GM12878 (cell line): Measurements from ENCODE around the gene EYA2. TPM values are rescaled to one million over a fixed set of nuclear protein-coding genes. Genes with fewer than 3 reads are reported as not detected.

Experiments used
- ATAC-seq: fragments of 200-7000 bp; cut with Tn5 transposase; 3 replicates; pipeline ENCODE4 v1.9.1; 2020; ENCODE audit warnings: mild to moderate bottlenecking, moderate library complexity
- BruUV-seq: library from RNA; stranded (reverse); fragments of 400-500 nt; replicated peaks from 2 replicates; lab custom pipeline; 2021; lab: Mats Ljungman, UMichigan
- CTCF ChIA-PET: fragments of 300-600 bp; sonication (Branson Sonifier 250); formaldehyde crosslinking; extraction: SDS; loops from one replicate; lab custom pipeline; 2021; ENCODE audit warnings: inconsistent platforms; lab: Yijun Ruan, JAX
- POLR2A ChIA-PET: fragments of 350-600 bp; formaldehyde crosslinking; extraction: SDS; loops from one replicate; lab custom pipeline; 2021; ENCODE audit warnings: inconsistent platforms; lab: Charles Lee
- RAD21 ChIA-PET: fragments of 300-600 bp; sonication (Branson Sonifier 250); formaldehyde crosslinking; loops from one replicate; lab custom pipeline; 2023; ENCODE audit warnings: antibody characterized with exemption; ENCODE audit not compliant: unreplicated experiment; lab: Charles Lee
- SMC1A ChIA-PET: fragments of 300-600 bp; sonication (Branson Sonifier 250); formaldehyde crosslinking; loops from one replicate; lab custom pipeline; 2023; ENCODE audit not compliant: unreplicated experiment, uncharacterized antibody; lab: Charles Lee
- DNase-seq: peaks from one replicate; pipeline ENCODE4 v3.0.0-alpha.2; 2011; ENCODE audit warnings: low read depth, low spot score
- FAIRE-seq: peaks from 3 replicates; lab custom pipeline; 2011; peaks lifted over from hg19 to GRCh38; lab: Jason Lieb, UNC
- H2AFZ ChIP-seq: 2 replicates; pipeline ENCODE4 v1.6.0; 2011; ENCODE audit warnings: low read depth, low read length, control low read depth; ENCODE audit not compliant: control insufficient read depth
- H3K27ac ChIP-seq: 2 replicates; pipeline ENCODE4 v1.5.1; 2011; ENCODE audit warnings: control low read depth; ENCODE audit not compliant: control insufficient read depth, insufficient read depth
- H3K27me3 ChIP-seq, 2 experiments: replicated peaks in 1 of 2; 2 replicates each; pipeline versions ENCODE4 v1.6.0 to v1.6.1; 2011; ENCODE audit warnings: low read length in 1 of 2; ENCODE audit not compliant: control insufficient read depth in 2 of 2, insufficient read depth in 2 of 2
- H3K36me3 ChIP-seq, 2 experiments: 2 replicates each; pipeline ENCODE4 v1.5.1; 2011; ENCODE audit warnings: low read length in 1 of 2; ENCODE audit not compliant: control insufficient read depth in 2 of 2, insufficient read depth in 2 of 2
- H3K4me1 ChIP-seq: 2 replicates; pipeline ENCODE4 v1.6.1; 2011; ENCODE audit warnings: mild to moderate bottlenecking, low read length, moderate library complexity, mixed read lengths; ENCODE audit not compliant: control insufficient read depth, insufficient read depth
- H3K4me2 ChIP-seq: 2 replicates; pipeline ENCODE4 v1.6.0; 2011; ENCODE audit warnings: control low read depth; ENCODE audit not compliant: control insufficient read depth, insufficient read depth
- H3K4me3 ChIP-seq: fragments of 200-600 bp; sonication (generic); 2 replicates; pipeline ENCODE4 v1.5.1; 2016
- H3K79me2 ChIP-seq: 2 replicates; pipeline ENCODE4 v1.6.0; 2011; ENCODE audit warnings: low read length; ENCODE audit not compliant: control insufficient read depth, insufficient read depth
- H3K9ac ChIP-seq: 2 replicates; pipeline ENCODE4 v1.8.0; 2011; ENCODE audit warnings: low read length, control low read depth, mixed read lengths; ENCODE audit not compliant: control insufficient read depth, insufficient read depth
- H3K9me3 ChIP-seq: replicated peaks from 3 replicates; pipeline ENCODE4 v1.5.1; 2011; ENCODE audit warnings: mild to moderate bottlenecking, low read length; ENCODE audit not compliant: control insufficient read depth, insufficient read depth
- H4K20me1 ChIP-seq: 2 replicates; pipeline ENCODE4 v1.6.0; 2011; ENCODE audit not compliant: control insufficient read depth, insufficient read depth
- BACH1 ChIP-seq: fragments of 450-650 bp; IDR thresholded peaks from 2 replicates; pipeline ENCODE4 v1.6.1; 2017; ENCODE audit warnings: mild to moderate bottlenecking, borderline replicate concordance
- CBX3 ChIP-seq: fragments of 200-600 bp; sonication (generic); IDR thresholded peaks from 2 replicates; pipeline ENCODE4 v1.6.1; 2016; ENCODE audit warnings: low read depth, borderline replicate concordance
- IRF4 ChIP-seq: IDR thresholded peaks from 2 replicates; pipeline ENCODE4 v1.6.1; 2011; ENCODE audit warnings: low read depth, low read length
- MYB ChIP-seq: fragments of 150-350 bp; IDR thresholded peaks from 2 replicates; pipeline ENCODE4 v1.6.1; 2014; ENCODE audit warnings: mild to moderate bottlenecking, low read depth, low read length, borderline replicate concordance
- NFXL1 ChIP-seq: fragments of 450-650 bp; IDR thresholded peaks from 2 replicates; pipeline ENCODE4 v1.6.1; 2017; ENCODE audit warnings: antibody characterized with exemption, mild to moderate bottlenecking, borderline replicate concordance
- RB1 ChIP-seq: fragments of 450-650 bp; formaldehyde crosslinking; IDR thresholded peaks from 2 replicates; pipeline ENCODE4 v1.6.1; 2017; ENCODE audit warnings: mild to moderate bottlenecking, borderline replicate concordance
- RELA ChIP-seq: fragments of 450-650 bp; IDR thresholded peaks from 2 replicates; pipeline ENCODE4 v1.8.0; 2014; ENCODE audit warnings: borderline replicate concordance; ENCODE audit not compliant: partially characterized antibody
- SRF ChIP-seq, 2 experiments: IDR thresholded peaks; 2 replicates each; pipeline ENCODE4 v1.6.1; 2011; ENCODE audit warnings: low read depth in 2 of 2, low read length in 2 of 2, mild to moderate bottlenecking in 1 of 2, moderate library complexity in 1 of 2
- STAT3 ChIP-seq: IDR thresholded peaks from 2 replicates; pipeline ENCODE4 v1.6.1; 2011; ENCODE audit warnings: low read depth, low read length, improper control_type of control experiment
- TARDBP ChIP-seq: IDR thresholded peaks from 2 replicates; pipeline ENCODE4 v1.6.1; 2016; ENCODE audit warnings: borderline replicate concordance
- TCF3 ChIP-seq: IDR thresholded peaks from 2 replicates; pipeline ENCODE4 v1.6.1; 2012; ENCODE audit warnings: low read depth, mild to moderate bottlenecking, low read length, borderline replicate concordance; ENCODE audit not compliant: insufficient read depth
- ZNF217 ChIP-seq: fragments of 450-650 bp; IDR thresholded peaks from 2 replicates; pipeline ENCODE4 v1.6.1; 2017; ENCODE audit warnings: antibody characterized with exemption, mild to moderate bottlenecking
- ZNF274 ChIP-seq: IDR thresholded peaks from one replicate; pipeline ENCODE4 v1.8.0; 2011; ENCODE audit not compliant: insufficient read length, insufficient read depth
- ZNF622 ChIP-seq: fragments of 450-650 bp; IDR thresholded peaks from 2 replicates; pipeline ENCODE4 v1.6.1; 2017; ENCODE audit warnings: mild to moderate bottlenecking, inconsistent platforms
- WGBS: methylation state at CpG from one replicate; pipeline ENCODE4 v1.1.6; 2016; ENCODE audit warnings: low lambda C conversion rate; ENCODE audit not compliant: insufficient replicate concordance, insufficient coverage; ENCODE audit errors: missing lambda C conversion rate; 5-methylcytosine and 5-hydroxymethylcytosine counted together
- in situ Hi-C: fragments of 300-500 bp; cut with MboI; formaldehyde crosslinking; loops from 9 replicates; pipeline ENCODE4 v1.14.3; 2018; ENCODE audit warnings: mixed read lengths
- intact Hi-C: fragments of 100-400 bp; cut with micrococcal nuclease; formaldehyde crosslinking; loops from one replicate; pipeline ENCODE4 v1.14.2; 2022; ENCODE audit not compliant: unreplicated experiment
- polyA plus RNA-seq, 11 experiments: library from polyadenylated mRNA; depleted of rRNA in 4 of 11; unstranded in 6 of 11; stranded (reverse) in 5 of 11; fragments of >200 nt; fragmentation: Nextera tagmentation in 4 of 11; fragmentation: Illumina TruSeq in 1 of 11; extraction: Ambion mirVana in 4 of 11; extraction: Trizol in 1 of 11; gene quantifications; 1 replicate in 1 of 11; 2 replicates in 10 of 11; pipeline versions ENCODE4 v1.2.1 to v1.2.3, GENCODE V29; 2011 to 2016; ENCODE audit warnings: inconsistent platforms in 2 of 11, missing spikeins in 2 of 11, low read depth in 1 of 11
- total RNA-seq, 4 experiments: library from RNA; depleted of rRNA in 3 of 4; stranded (reverse); fragments of >200 nt in 3 of 4; fragmentation: Illumina TruSeq in 1 of 4; extraction: Trizol in 1 of 4; gene quantifications; 2 replicates each; pipeline versions ENCODE4 v1.2.1 to v1.2.3, GENCODE V29; 2013 to 2021
- TF ChIP-seq, protein P1 (sequence below): fragments of 450-650 bp; formaldehyde crosslinking; IDR thresholded peaks from 2 replicates; pipeline ENCODE4 v1.4.0; 2020; ENCODE audit warnings: mild to moderate bottlenecking, moderate library complexity
- TF ChIP-seq, protein P2 (sequence below): IDR thresholded peaks from 2 replicates; pipeline ENCODE4 v1.6.1; 2011; ENCODE audit warnings: borderline replicate concordance, low read depth, mild to moderate bottlenecking, moderate library complexity, low read length; ENCODE audit not compliant: insufficient read depth, poor library complexity, severe bottlenecking

The EYA2 gene
- total and polyA plus RNA-seq, 10 of the 15 experiments (the other 5 are each of a cell fraction or from before 2014, with no cell fraction given), result 0.20 TPM; not detected in 9

DNA sequence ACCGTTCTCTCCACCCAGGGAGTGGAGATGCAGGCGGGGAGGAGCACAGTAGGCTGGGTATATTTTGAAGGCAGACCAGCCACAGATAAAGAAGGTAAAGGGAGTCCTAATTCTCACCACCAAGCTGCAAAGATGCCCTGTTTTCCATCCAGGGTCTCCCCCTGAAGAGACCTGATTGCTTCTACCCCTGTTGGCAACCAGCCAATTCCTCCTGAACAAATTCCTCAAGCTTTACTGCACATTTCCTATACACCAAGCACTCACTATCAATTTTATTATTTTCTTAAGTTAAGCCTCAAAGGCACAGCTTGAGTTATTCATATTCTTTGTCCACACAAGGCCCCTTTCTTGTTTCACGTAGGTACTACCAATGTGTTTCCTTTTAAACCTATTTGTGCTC lies 214.4 kb downstream of the EYA2 start:
- Histone ChIP-seq H4K20me1 (no peaks in the 10 kb centered on the region), H3K9me3 (no peaks in the 10 kb centered on the region; the same call in 2 of the 3 replicates), H3K4me1 (no peaks in the 10 kb centered on the region), H3K4me2 (no peak overlapping the region), H3K79me2 (no peaks in the 10 kb centered on the region), H2AFZ (no peak overlapping the region), H3K4me3 (no peak overlapping the region), H3K27ac (no peak overlapping the region), H3K36me3 (no peaks in the 10 kb centered on the region), H3K9ac (no peak overlapping the region), H3K27me3 (no peaks in the 10 kb centered on the region)
- ChIA-PET CTCF (interaction anchor here (1.3 kb wide), 1 partner anchor 9 kb away, joined by 4 read pairs; no protein-coding TSS in a partner anchor), RAD21 (no interaction called here), POLR2A (no interaction called here), SMC1A (interaction anchor here (1.0 kb wide), 1 partner anchor 9 kb away, joined by 3 read pairs; no protein-coding TSS in a partner anchor)
- FAIRE-seq, result no peak
- TF ChIP-seq TCF3, result no peak
- TF ChIP-seq RB1, result no peak
- no peak for TF ChIP-seq CBX3
- no peak for TF ChIP-seq RELA
- no peak for TF ChIP-seq BACH1
- TF ChIP-seq, protein P1, sequence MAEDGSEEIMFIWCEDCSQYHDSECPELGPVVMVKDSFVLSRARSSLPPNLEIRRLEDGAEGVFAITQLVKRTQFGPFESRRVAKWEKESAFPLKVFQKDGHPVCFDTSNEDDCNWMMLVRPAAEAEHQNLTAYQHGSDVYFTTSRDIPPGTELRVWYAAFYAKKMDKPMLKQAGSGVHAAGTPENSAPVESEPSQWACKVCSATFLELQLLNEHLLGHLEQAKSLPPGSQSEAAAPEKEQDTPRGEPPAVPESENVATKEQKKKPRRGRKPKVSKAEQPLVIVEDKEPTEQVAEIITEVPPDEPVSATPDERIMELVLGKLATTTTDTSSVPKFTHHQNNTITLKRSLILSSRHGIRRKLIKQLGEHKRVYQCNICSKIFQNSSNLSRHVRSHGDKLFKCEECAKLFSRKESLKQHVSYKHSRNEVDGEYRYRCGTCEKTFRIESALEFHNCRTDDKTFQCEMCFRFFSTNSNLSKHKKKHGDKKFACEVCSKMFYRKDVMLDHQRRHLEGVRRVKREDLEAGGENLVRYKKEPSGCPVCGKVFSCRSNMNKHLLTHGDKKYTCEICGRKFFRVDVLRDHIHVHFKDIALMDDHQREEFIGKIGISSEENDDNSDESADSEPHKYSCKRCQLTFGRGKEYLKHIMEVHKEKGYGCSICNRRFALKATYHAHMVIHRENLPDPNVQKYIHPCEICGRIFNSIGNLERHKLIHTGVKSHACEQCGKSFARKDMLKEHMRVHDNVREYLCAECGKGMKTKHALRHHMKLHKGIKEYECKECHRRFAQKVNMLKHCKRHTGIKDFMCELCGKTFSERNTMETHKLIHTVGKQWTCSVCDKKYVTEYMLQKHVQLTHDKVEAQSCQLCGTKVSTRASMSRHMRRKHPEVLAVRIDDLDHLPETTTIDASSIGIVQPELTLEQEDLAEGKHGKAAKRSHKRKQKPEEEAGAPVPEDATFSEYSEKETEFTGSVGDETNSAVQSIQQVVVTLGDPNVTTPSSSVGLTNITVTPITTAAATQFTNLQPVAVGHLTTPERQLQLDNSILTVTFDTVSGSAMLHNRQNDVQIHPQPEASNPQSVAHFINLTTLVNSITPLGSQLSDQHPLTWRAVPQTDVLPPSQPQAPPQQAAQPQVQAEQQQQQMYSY, result no peak
- TF ChIP-seq NFXL1, result no peak
- TF ChIP-seq MYB, result no peak
- no peak for TF ChIP-seq ZNF274
- no peak for TF ChIP-seq TARDBP
- TF ChIP-seq STAT3, result no peak
- no peak for TF ChIP-seq IRF4
- no peak for TF ChIP-seq ZNF622
- TF ChIP-seq, protein P2, sequence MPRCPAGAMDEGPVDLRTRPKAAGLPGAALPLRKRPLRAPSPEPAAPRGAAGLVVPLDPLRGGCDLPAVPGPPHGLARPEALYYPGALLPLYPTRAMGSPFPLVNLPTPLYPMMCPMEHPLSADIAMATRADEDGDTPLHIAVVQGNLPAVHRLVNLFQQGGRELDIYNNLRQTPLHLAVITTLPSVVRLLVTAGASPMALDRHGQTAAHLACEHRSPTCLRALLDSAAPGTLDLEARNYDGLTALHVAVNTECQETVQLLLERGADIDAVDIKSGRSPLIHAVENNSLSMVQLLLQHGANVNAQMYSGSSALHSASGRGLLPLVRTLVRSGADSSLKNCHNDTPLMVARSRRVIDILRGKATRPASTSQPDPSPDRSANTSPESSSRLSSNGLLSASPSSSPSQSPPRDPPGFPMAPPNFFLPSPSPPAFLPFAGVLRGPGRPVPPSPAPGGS, result no peak
- TF ChIP-seq SRF (IDR thresholded peaks at IDR 0.05; ENCODE audit: low read depth in 2 of 2, low read length in 2 of 2), result no peak
- no peak for TF ChIP-seq ZNF217
- BruUV-seq, result no TSS peak
- ATAC-seq, result no peak
- in situ Hi-C loops (no loop called here), intact Hi-C loops (no loop called here)
- no peak for DNase-seq
- 44% methylated on average over 3 of the region's 3 CpGs for WGBS
